ENCODE results near the gene CNOT1. TPM values are rescaled to one million over a fixed set of nuclear protein-coding genes. Genes with fewer than 3 reads are reported as not detected.
"Not testable (repeated sequence)": the region's sequence is repeated elsewhere in the genome, so short reads cannot be mapped to it uniquely, and the experiment has no call there.

CNOT1 gene
- total RNA-seq, 1 experiment from 2014 or later = 219 TPM

- no TSS peak for BruUV-seq (replicated peaks)
- Mint-ChIP-seq H3K4me3 (ENCODE audit: unreplicated experiment) (no peak overlapping the region), H3K36me3 (ENCODE audit: insufficient read depth, unreplicated experiment) (peaks cover 24% of the 10 kb centered on the region), H3K27ac (ENCODE audit: low read depth, unreplicated experiment) (no peak overlapping the region), H3K27me3 (ENCODE audit: insufficient read depth, unreplicated experiment) (no peaks in the 10 kb centered on the region), H3K4me1 (ENCODE audit: insufficient read depth, unreplicated experiment) (no peaks in the 10 kb centered on the region), H3K9me3 (ENCODE audit: unreplicated experiment) (no peaks in the 10 kb centered on the region)
- ChIA-PET POLR2A (interaction anchor here (0.7 to 1.3 kb wide), 2 partner anchors 11 to 175 kb away, joined by 3 read pairs; no protein-coding TSS in a partner anchor), CTCF (interaction anchor here (1.3 kb wide), 1 partner anchor 11 kb away, joined by 4 read pairs; no protein-coding TSS in a partner anchor)
- intact Hi-C loops (cut with micrococcal nuclease) = no loop called here
- no peak for DNase-seq (ENCODE audit: unreplicated experiment)
- TF ChIP-seq CTCF (IDR thresholded peaks at IDR 0.05; ENCODE audit: unreplicated experiment) = no peak
Measured at GRCh38 chr16:58670946-58671583, 41.4 kb upstream of the CNOT1 start.

GRCh38 chr16:58670177-58670576, 40.6 kb upstream of the CNOT1 start:
- CTCF ChIA-PET = interaction anchor here (1.2 kb wide), 1 partner anchor 11 kb away, joined by 3 read pairs; no protein-coding TSS in a partner anchor
- Mint-ChIP-seq H3K27ac (ENCODE audit: low read depth, unreplicated experiment) (no peak overlapping the region), H3K4me3 (ENCODE audit: unreplicated experiment) (no peak overlapping the region), H3K36me3 (ENCODE audit: insufficient read depth, unreplicated experiment) (peaks cover 18% of the 10 kb centered on the region), H3K27me3 (ENCODE audit: insufficient read depth, unreplicated experiment) (no peaks in the 10 kb centered on the region), H3K4me1 (ENCODE audit: insufficient read depth, unreplicated experiment) (no peaks in the 10 kb centered on the region), H3K9me3 (ENCODE audit: unreplicated experiment) (no peaks in the 10 kb centered on the region)
- BruUV-seq (replicated peaks) = no TSS peak
- no peak for DNase-seq (ENCODE audit: unreplicated experiment)
- POLR2A ChIA-PET = interaction anchor here (0.7 kb wide), 1 partner anchor 174 kb away, joined by 3 read pairs; no protein-coding TSS in a partner anchor
- TF ChIP-seq CTCF (IDR thresholded peaks at IDR 0.05; ENCODE audit: unreplicated experiment) = no peak
- intact Hi-C loops (cut with micrococcal nuclease) = no loop called here

- Mint-ChIP-seq H3K27me3 (ENCODE audit: insufficient read depth, unreplicated experiment) (no peaks in the 10 kb centered on the region), H3K9me3 (ENCODE audit: unreplicated experiment) (no peaks in the 10 kb centered on the region), H3K36me3 (ENCODE audit: insufficient read depth, unreplicated experiment) (no peaks in the 10 kb centered on the region), H3K4me3 (ENCODE audit: unreplicated experiment) (no peak overlapping the region), H3K4me1 (ENCODE audit: insufficient read depth, unreplicated experiment) (no peaks in the 10 kb centered on the region), H3K27ac (ENCODE audit: low read depth, unreplicated experiment) (no peak overlapping the region)
- DNase-seq (ENCODE audit: unreplicated experiment) = no peak
- CTCF ChIA-PET = no interaction called here
- intact Hi-C loops (cut with micrococcal nuclease) = no loop called here
- POLR2A ChIA-PET = interaction anchor here (1.7 kb wide), 1 partner anchor 19 kb away, joined by 5 read pairs; the partner anchor contains the start of gene SLC38A7
- no TSS peak for BruUV-seq (replicated peaks)
- TF ChIP-seq CTCF (IDR thresholded peaks at IDR 0.05; ENCODE audit: unreplicated experiment) = no peak
Measured at GRCh38 chr16:58665200-58665599, 35.6 kb upstream of the CNOT1 start.

GRCh38 chr16:58661199-58661830, 31.7 kb upstream of the CNOT1 start:
- ChIA-PET CTCF (interaction anchor here (0.6 to 3.3 kb wide), 24 partner anchors 10 to 493 kb away, joined by 3 to 18 read pairs (median 4); no protein-coding TSS in a partner anchor), POLR2A (interaction anchor here (0.6 to 1.1 kb wide), 5 partner anchors 9 to 88 kb away, joined by 3 to 15 read pairs (median 4); partner anchors contain the start of genes CNOT1 and SLC38A7)
- no TSS peak for BruUV-seq (replicated peaks)
- Mint-ChIP-seq H3K4me1 (ENCODE audit: insufficient read depth, unreplicated experiment) (no peaks in the 10 kb centered on the region), H3K27ac (ENCODE audit: low read depth, unreplicated experiment) (no peak overlapping the region), H3K27me3 (ENCODE audit: insufficient read depth, unreplicated experiment) (no peaks in the 10 kb centered on the region), H3K36me3 (ENCODE audit: insufficient read depth, unreplicated experiment) (no peaks in the 10 kb centered on the region), H3K4me3 (ENCODE audit: unreplicated experiment) (no peak overlapping the region), H3K9me3 (ENCODE audit: unreplicated experiment) (no peaks in the 10 kb centered on the region)
- peak; percentile 90 for DNase-seq (ENCODE audit: unreplicated experiment)
- intact Hi-C loops (cut with micrococcal nuclease) = loop anchor here (1.0 to 5.0 kb wide), 4 partner anchors 149 to 325 kb away; no protein-coding TSS in a partner anchor
- TF ChIP-seq CTCF (IDR thresholded peaks at IDR 0.05; ENCODE audit: unreplicated experiment) = peak; percentile 57

GRCh38 chr16:58659911-58660310, 30.3 kb upstream of the CNOT1 start:
- BruUV-seq (replicated peaks); H3K36me3 Mint-ChIP-seq (ENCODE audit: insufficient read depth, unreplicated experiment); H3K27ac Mint-ChIP-seq (ENCODE audit: low read depth, unreplicated experiment); POLR2A ChIA-PET; H3K27me3 Mint-ChIP-seq (ENCODE audit: insufficient read depth, unreplicated experiment); DNase-seq (ENCODE audit: unreplicated experiment); H3K9me3 Mint-ChIP-seq (ENCODE audit: unreplicated experiment); H3K4me1 Mint-ChIP-seq (ENCODE audit: insufficient read depth, unreplicated experiment); H3K4me3 Mint-ChIP-seq (ENCODE audit: unreplicated experiment): not testable (repeated sequence)
- CTCF ChIA-PET = interaction anchor here (1.2 to 2.5 kb wide), 5 partner anchors 11 to 323 kb away, joined by 4 to 7 read pairs (median 5); no protein-coding TSS in a partner anchor
- intact Hi-C loops (cut with micrococcal nuclease) = loop anchor here (2.0 to 10.0 kb wide), 3 partner anchors 163 to 535 kb away; partner anchors contain the start of gene CFAP20

All from MCF 10A (cell line).